ENCODE data around the gene ASB1.

The ASB1 gene

GRCh38 chr2:238465487-238466242 is 38.9 kb downstream of the ASB1 start:
- TF ChIP-seq CTCF (IDR thresholded peaks at IDR 0.05; ENCODE audit: control insufficient read depth, extremely low read depth, insufficient read depth), result no peak
- DNase-seq (ENCODE audit: low read depth), result no peak
- no peak overlapping the region for H3K4me3 ChIP-seq (ENCODE audit: low read depth, low read length)

- DNase-seq (ENCODE audit: low read depth), result no peak
- no peak for TF ChIP-seq CTCF (IDR thresholded peaks at IDR 0.05; ENCODE audit: control insufficient read depth, extremely low read depth, insufficient read depth)
- H3K4me3 ChIP-seq (ENCODE audit: low read depth, low read length), result no peak overlapping the region
Observed at GRCh38 chr2:238466243-238466756, 39.6 kb downstream of the ASB1 start.

- no peak overlapping the region for H3K4me3 ChIP-seq (ENCODE audit: low read depth, low read length)
- no peak for DNase-seq (ENCODE audit: low read depth)
- TF ChIP-seq CTCF (IDR thresholded peaks at IDR 0.05; ENCODE audit: control insufficient read depth, extremely low read depth, insufficient read depth), result no peak
Observed at GRCh38 chr2:238467062-238467461, 40.3 kb downstream of the ASB1 start.

- no peak for TF ChIP-seq CTCF (IDR thresholded peaks at IDR 0.05; ENCODE audit: control insufficient read depth, extremely low read depth, insufficient read depth)
- DNase-seq (ENCODE audit: low read depth), result no peak
- H3K4me3 ChIP-seq (ENCODE audit: low read depth, low read length), result no peak overlapping the region
Observed at GRCh38 chr2:238467792-238468191, 41.1 kb downstream of the ASB1 start.

- no peak for TF ChIP-seq CTCF (IDR thresholded peaks at IDR 0.05; ENCODE audit: control insufficient read depth, extremely low read depth, insufficient read depth)
- no peak for DNase-seq (ENCODE audit: low read depth)
- H3K4me3 ChIP-seq (ENCODE audit: low read depth, low read length), result no peak overlapping the region
Observed at GRCh38 chr2:238469155-238469554, 42.4 kb downstream of the ASB1 start.

GRCh38 chr2:238473014-238473413 is 46.3 kb downstream of the ASB1 start:
- H3K4me3 ChIP-seq (ENCODE audit: low read depth, low read length), result no peak overlapping the region
- TF ChIP-seq CTCF (IDR thresholded peaks at IDR 0.05; ENCODE audit: control insufficient read depth, extremely low read depth, insufficient read depth), result no peak
- no peak for DNase-seq (ENCODE audit: low read depth)

- TF ChIP-seq CTCF (IDR thresholded peaks at IDR 0.05; ENCODE audit: control insufficient read depth, extremely low read depth, insufficient read depth), result no peak
- no peak overlapping the region for H3K4me3 ChIP-seq (ENCODE audit: low read depth, low read length)
- DNase-seq (ENCODE audit: low read depth), result no peak
Observed at GRCh38 chr2:238473523-238473922, 46.8 kb downstream of the ASB1 start.
